HG03342 (cell line): ENCODE data around the gene TAOK1.
"Not testable (repeated sequence)": the region's sequence is repeated elsewhere in the genome, so short reads cannot be mapped to it uniquely, and the experiment has no call there.

ENCODE experiments used
- ATAC-seq: cut with Tn5 transposase; IDR thresholded peaks from one replicate; pipeline ENCODE4 v1.9.1; 2021; ENCODE audit warnings: mild to moderate bottlenecking, moderate library complexity; ENCODE audit not compliant: unreplicated experiment

Gene TAOK1

DNA sequence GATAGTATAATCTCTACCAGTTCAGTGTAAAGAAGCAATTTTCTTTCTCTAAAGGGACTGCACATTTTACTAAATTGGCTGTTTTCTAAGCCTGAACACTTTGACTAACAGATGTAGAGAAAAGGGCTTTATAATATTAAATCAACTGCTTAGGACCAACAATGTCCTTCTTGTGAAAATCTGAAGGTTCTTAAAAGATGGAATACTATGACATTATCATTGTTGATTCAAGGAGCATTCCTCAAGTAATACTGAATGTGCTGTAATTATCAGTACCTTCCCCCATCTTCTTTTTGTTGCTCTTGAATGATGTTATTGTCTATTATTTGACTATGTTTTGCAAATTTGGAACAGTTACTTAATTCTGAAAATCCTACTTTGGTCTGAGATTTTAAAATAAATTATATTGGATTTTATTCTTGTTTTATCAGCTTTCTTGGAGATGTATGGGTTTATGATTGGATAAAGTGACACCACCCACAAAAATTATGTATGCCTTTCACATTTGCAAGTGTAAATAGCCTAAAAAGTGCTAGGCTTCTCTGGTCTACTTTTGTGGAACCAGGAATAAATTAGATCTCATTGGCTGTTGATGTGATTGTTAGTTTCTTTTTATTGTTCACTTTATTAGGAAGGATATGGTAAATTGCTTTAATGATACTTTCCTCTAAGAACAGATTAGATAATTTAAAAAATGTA, 53.0 kb downstream of the TAOK1 start:
- no peak for ATAC-seq

GRCh38 chr17:29444589-29444988, 54.4 kb downstream of the TAOK1 start:
- no peak for ATAC-seq

DNA sequence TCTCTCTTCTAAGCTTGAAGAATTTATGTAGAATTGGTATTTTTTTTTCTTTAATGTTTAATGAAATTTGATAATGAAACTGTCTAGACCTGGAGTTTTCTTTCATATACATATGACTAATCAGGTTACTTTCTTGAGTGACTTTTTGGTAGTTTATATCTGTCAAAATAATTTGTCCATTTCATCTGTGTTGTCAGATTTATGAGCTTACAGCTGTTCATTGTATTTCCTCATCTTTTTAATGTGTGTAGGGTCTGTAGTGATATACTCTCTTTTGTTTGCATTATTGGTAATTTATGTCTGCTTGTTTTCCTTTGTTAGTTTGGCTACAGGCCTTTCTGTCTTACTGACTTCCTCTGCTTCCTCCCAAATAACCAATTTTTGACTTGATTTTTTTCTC, 55.7 kb downstream of the TAOK1 start:
- ATAC-seq = no peak

DNA sequence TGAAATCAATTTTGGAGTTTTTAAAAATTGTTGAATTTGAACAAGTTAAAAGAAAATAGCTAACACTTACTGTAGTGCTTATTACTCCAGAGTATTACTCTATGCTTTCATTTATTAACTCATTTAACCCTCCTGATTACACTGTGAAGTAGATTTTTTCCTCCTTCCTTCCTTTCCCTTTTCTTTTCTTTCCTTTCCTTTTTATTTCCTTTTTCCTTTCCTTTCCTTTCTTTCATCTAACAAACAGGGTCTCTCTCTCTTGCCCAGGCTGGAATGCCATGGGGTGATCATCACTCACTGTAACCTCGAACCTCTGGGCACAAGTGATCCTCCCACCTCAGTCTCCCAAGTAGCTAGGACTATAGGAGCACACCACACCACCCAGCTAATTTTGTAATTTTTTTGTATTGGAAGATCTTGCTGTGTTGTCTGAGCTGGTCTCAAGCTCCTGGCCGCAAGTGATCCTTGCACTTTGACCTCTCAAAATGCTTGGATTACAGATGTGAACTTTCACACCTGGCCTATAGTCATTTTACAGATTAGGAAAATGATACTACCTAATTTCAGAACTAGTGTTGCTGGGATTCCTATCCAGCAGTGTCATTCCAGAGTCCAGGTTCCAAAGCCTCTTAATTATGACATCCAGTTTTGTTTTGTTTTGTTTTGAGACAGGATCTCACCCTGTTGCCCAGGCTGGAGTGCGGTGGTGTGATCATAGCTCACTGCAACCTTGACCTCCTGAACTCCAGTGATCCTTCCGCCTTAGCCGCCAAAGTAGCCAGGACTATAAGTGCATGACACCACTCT, 59.9 kb downstream of the TAOK1 start:
- ATAC-seq = no peak

DNA sequence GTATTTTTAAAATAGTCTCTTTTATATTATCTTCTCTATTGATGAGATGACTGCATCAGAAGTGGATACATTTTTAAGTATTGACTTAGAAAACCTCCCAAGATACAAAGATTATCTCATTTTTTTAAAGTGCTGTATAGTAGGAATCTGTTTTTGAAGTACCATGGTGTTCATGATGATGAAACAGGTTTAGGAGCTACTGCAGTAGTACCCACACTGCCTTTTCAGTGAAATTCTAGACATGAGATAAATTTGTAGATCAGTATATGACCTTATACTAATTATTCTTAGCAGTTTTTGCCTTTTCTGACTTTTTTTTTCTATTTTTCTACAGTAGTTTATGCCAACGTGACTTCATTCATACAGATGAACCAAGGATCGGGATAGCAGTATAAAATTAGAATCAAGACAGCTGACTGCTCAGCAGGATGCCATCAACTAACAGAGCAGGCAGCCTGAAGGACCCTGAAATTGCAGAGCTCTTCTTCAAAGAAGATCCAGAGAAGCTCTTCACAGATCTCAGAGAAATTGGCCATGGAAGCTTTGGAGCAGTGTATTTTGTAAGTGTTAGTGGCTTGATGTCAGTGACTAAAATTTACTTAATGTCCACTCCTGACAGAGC, 61.1 kb downstream of the TAOK1 start:
- no peak for ATAC-seq

DNA sequence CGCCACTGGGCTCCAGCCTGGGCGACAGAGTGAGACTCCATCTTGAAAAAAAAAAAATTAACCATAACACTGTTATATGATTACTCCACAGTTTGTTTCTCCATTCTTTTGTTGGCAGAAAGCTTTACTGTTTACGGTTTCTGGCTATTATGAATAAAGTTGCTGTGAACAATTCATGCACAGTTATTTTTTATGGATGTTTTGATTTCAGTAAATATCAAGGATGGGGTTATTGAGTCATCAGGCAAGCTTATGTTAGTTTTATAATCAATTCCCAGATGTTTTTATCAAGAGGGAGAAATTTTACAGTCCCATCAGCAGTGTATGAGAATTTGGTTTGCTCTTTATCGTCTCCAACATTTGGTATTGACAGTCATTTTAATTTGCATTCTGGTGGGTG, 67.9 kb downstream of the TAOK1 start:
- ATAC-seq = no peak

- no peak for ATAC-seq
Observed at GRCh38 chr17:29461483-29462206, 71.5 kb downstream of the TAOK1 start.

GRCh38 chr17:29469276-29469675, 79.1 kb downstream of the TAOK1 start:
- no peak for ATAC-seq

- ATAC-seq = not testable (repeated sequence)
Observed at GRCh38 chr17:29473437-29473836, 83.3 kb downstream of the TAOK1 start.

DNA sequence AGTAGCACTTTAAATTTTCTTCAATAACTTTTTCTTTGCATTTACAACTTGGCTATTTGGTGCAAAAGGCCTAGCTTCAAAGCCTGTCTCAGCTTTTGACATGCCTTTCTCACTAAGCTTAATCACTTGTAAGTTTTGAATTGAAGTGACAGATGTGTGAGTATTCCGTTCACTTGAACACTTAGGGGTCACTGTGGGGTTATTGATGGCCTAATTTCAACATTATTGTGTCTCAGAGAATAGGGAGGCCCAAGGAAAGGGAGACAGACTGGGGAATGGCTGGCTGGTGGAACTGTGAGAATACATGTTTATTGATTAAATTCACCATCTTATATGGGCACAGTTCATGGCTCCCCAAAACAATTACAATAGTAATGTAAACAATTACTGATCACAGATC, 84.1 kb downstream of the TAOK1 start:
- no peak for ATAC-seq

- no peak for ATAC-seq
Observed at GRCh38 chr17:29475891-29476290, 85.7 kb downstream of the TAOK1 start.

DNA sequence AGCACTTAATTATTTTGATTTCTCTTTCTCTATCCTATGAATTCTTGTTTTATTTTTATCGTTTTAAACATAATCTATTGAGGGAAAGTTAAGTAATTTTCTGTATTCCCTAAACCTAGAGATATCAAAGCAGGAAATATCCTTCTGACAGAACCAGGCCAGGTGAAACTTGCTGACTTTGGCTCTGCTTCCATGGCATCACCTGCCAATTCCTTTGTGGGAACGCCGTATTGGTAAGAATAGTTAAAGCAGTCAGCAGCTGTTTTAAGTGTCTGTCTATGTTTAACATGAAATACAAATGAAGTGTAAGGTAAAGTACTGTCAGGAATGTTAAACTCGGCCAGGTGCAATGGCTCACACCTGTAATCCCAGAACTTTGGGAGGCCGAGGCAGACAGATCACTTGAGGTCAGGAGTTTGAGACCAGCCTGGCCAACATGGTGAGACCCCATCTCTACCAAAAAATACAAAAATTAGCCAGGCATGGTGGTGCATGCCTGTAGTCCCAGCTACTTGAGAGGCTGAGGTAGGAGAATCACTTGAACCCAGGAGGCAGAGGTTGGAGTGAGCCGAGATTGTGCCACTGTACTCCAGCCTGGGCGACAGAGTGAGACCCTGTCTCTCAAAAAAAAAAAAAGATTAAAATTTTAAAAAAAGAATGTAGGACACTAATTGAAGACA, 90.2 kb downstream of the TAOK1 start:
- not testable (repeated sequence) for ATAC-seq

GRCh38 chr17:29483503-29483902, 93.3 kb downstream of the TAOK1 start:
- ATAC-seq = no peak

GRCh38 chr17:29495011-29495410, 104.8 kb downstream of the TAOK1 start:
- ATAC-seq = no peak

DNA sequence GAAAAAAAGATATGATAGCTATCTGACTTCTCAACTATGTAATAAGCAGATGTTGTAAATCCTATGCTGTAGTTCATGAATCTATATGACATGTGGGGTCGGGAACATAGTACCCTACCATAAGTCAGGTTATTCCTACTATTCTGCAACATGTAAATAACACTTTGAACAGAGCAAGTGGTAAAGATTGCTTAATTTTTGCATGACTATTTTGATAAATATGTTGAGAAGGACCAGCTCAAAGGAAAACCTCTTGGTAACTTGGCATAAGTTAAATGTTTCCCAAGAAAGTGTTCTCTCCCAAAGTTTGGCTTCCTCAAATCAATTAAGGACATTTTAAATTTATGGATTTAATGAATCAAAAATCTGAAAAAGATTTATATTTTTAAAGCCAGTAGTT, 114.5 kb downstream of the TAOK1 start:
- no peak for ATAC-seq

GRCh38 chr17:29505836-29506235, 115.7 kb downstream of the TAOK1 start:
- ATAC-seq = no peak

DNA sequence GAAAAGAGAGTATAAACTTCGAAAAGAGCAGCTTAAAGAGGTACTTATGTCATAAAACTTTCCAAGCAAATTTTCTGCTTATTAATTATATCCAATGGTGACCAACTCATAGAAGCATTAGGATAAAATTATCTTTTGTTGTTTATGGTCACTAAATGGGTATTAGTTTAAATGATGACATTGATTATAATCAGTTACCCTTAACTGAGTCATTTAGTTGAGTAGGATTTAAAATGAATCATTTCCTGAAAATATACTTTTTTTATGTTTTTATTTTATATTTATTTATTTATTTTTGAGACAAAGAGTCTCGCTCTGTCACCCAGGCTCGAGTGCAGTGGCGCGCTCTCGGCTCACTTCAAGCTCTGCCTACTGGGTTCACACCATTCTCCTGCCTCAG, 120.8 kb downstream of the TAOK1 start:
- no peak for ATAC-seq

- ATAC-seq = no peak
Observed at GRCh38 chr17:29514792-29515191, 124.6 kb downstream of the TAOK1 start.

GRCh38 chr17:29518359-29518758, 128.2 kb downstream of the TAOK1 start:
- no peak for ATAC-seq

DNA sequence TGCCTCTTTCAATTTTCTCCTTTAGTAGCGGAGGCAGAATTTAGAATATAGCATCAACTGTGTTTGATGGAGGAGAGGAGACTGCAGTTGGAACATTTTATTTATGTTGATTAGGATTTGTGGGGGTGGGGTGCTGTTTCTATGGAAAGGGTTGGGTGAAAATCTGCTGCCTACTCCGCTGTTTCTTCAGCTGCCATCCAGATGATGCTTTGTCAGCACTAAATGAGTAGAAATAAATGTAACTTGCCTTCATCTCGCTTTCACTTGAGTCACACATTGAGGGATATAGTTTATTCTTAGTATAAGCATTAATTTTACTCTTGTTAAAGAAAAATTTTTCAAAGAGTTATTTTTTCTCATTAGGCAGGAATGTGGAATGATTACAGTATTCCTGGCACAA, 134.5 kb downstream of the TAOK1 start:
- no peak for ATAC-seq

GRCh38 chr17:29526322-29526721, 136.2 kb downstream of the TAOK1 start:
- no peak for ATAC-seq
